ENCODE results near the gene SERTAD2.

Gene SERTAD2

DNA sequence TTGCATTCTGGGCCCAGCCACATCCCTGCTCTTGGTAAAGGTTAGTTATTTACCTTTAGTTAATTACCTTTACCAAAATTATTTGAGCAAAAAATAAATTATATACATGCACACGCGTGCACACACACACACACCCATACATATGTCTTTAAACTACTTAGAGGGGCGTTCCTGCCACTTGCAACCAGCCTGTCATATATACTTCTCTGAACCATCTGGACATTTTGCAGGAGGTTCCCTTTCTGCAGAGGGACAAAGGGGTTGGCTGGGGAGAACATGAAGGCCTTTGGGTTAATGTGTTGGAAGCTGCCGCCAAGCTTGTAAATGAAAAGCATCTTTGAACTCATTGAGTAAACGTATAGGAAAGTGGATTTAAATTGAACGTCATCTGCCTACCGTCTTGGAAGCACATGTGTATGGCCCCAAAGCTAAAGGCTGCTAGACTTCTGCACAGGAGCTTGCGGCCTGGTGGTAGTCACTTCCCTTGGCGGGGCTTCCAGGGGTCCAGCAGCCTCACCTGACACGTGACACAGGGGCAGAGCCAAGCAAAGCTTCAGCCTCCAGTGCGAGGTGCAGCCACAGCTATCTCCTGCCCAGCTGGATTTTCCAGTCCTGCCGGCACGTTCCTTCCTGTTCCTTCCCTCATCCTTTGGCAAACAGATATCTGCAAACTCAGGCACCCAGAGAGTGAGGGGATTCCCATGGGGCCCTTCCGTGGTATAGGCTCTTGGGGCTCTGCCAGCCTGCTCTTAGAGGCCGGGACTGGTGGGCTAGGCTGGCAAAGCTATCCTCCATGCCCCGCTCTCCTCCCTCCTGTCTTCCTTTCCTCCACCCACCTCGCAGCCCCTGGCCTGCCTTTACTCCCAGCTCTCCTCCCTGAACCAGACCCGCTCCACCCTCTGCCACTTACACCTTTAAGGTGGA is 46.1 kb downstream of the SERTAD2 start:
- no peak for DNase-seq (ENCODE audit: low read depth)

DNA sequence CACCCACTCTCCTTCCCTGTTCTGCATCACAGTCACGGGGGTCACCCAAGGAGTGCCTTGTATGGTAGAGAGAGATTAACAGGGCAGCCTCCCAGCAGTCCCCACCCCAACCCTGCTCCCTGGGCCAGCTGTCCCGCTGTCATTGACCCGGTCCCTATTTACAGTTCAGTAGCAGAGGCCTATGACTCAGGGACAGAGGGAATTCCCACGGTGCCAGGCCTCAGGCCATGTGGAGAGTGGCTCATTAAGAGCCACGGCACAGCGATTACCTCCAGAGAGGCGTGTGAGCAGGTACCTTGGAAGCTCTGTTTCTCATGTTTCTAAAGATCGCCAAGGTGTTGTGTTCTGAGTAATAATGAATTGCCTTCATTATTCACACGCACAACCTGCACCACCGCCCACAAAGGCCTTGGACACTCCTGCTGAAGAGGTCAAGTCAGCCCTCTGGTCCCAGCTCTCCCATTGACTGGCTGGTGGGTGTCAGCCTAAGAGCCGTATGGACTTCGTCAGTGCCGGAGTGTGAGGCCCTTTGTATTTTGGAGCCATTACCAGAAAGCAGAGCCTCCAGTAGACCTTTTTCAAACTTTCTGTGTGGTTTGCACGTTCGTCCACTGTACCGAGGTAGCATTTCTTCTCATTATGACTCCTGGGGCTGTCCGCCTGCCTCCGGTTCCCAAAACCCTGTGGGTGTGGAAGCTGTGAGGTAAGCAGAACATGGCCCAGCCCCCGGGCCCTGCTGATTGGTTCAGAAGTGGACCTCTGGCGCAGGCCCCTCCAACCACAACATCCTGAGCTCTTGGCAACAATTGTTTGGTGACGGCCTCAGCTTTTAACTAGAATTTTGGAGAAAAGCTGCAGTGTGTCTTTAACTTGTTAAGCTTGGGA is 47.0 kb downstream of the SERTAD2 start:
- no peak for DNase-seq (ENCODE audit: low read depth)

DNA sequence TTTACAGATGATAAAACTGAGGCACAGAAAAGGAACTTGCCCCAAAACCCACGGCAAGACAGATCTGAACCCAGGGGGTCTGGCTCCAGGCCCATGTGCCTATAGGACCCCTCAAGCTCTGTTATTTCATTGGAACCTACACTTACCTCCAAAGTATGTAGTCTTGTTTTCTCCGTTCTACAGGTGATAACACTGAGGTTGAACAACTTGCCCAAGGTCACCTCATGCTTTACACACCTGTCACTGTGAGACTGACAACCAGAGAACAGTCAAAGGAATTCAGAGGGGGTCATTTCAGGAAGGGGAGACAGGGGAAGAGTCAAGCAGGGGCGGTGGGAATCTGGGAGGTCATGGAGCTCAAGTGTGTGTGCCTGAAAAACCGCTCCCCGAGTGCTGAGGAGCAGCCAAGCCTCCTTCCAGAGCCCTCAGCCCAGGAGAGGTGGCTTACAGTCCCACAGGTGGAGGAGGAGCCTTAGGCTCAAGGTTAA is 47.7 kb downstream of the SERTAD2 start:
- no peak for DNase-seq (ENCODE audit: low read depth)

DNA sequence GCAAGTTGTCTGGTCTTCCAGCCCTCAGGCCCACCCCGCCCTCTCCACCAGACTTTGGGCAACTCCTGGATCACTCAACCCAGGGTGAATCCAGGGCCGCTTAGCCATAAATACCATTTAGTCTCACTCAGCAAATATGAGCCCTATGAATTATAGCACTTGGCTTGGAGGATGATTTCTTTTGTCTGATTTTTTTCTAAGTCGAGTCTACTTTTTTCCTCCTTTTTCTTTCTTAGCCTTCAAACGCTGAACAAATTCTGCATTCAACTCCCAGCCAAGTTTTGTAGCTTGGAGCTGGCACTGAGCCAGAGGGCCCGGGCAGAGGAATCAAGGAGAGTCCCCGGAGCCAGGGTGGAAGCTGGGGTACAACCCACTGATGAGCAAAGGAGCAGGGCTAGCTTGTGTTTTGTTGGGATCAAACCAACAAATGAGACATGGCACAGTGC is 48.7 kb downstream of the SERTAD2 start:
- no peak for DNase-seq (ENCODE audit: low read depth)

DNA sequence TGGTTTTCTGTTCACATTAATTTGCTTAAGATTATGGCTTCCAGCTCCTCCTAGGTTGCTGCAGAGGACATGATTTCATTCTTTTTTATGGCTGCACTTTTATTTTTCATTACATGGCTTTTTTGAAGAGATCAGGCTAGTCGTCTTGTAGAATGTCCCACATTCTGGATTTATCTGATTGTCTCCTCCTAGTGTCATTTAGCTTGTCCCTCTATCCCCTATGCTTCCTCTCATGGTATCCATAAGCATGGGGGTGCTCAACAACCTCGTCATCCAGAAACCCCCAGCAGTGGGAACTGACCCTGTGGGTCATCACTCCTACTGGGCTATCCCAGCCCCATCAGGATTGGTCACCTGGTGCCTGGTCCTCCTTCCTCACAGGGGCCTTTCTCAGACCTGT is 49.6 kb downstream of the SERTAD2 start:
- no peak for DNase-seq (ENCODE audit: low read depth)

DNA sequence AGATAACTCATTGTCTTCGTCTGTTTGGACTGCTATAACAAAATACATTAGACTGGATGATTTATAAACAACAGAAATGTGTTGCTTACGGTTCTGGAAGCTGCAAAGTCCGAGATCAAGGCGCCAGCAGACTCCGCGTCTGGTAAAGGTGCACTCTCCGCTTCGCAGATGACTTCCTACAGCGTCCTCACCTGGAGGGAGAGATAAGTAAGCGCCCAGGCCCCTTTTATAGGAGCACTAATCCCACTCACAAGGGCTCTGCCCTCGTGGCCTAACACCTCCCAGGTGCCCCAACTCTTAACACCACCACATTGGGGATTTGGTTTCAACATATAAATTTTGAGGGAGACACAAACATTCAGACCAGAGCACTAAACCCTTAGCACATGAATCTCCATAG is 51.3 kb downstream of the SERTAD2 start:
- no peak for DNase-seq (ENCODE audit: low read depth)

DNA sequence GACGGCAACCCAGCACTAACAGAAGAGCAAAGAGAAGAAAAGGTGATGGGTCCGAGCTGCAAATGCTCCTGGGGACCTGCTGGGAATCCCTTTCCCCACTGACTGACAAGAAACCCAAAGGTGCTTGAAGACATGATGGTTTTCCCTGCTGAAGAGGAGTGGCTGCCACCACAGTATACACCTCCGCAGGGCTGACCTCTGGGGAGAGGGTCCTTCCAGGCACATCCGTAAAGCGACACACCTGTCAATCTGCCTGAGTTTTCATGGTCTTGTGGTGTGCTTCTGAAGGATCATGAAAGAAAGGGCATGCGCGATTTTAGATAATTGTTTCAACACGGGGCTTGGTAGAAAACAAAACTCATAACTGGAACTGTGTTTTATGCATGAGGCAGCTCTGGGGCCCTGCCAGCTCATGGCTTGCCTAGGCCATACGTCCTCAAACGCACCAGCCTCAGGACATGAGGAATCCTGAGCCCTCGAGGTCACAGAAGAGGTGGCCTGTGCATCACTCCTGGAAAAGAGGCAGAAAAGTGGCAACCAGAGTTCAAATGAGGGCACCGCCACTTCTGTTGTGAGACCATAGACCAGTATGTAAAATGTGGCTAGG is 51.8 kb downstream of the SERTAD2 start:
- no peak for DNase-seq (ENCODE audit: low read depth)

DNA sequence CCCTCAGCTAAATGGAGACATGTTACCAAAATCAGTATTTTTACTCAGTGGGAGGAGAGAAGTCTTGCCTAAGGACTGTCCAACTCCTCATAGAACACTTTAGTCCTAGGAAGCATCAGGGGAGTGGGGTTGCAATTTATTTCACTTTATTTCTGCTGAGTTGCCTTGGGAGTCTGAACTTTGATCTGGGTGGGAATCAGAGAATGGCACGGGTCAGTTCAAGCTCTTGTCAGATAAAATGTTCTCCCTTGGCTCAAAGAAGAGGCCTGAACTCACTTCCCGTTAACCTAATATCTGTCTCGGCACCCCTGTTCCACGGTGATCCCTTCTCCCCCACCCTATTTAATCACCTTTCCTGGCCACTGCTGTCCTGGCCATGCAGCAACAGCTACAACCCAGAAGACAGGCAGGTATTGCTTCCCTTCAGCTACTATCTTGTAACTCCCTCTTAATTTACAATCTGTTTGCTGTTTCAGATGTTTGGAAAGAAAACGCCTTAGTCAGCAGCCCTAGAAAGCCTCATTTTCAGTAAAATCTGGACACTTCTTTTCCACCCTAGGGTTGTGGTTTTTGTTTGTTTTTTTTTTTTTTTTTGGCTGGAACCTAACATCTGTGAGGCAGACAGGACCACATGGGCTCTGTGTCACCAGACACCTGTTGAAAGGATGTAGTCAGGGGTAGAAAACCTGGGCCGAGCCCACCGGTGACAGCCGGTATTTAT is 52.5 kb downstream of the SERTAD2 start:
- DNase-seq (ENCODE audit: low read depth), result no peak

DNA sequence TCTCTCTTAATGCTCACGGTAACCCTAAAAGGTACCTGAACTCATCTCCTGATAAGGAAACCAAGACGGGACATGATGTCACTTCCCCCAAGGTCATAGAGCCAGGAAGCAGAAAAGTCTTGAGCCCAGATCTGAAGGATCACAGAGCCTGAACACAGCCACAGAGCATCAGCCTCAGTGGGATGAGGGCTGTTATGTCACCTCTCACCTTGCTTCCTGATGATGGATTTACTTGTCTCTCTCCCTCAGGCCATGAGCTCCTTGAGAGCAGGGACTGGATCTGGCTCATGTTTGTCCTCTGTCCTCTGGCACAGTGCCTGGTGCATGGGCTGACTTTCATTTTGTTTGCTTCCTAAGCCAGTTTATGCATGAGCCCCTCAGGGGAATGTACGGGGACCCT is 54.2 kb downstream of the SERTAD2 start:
- DNase-seq (ENCODE audit: low read depth), result no peak

DNA sequence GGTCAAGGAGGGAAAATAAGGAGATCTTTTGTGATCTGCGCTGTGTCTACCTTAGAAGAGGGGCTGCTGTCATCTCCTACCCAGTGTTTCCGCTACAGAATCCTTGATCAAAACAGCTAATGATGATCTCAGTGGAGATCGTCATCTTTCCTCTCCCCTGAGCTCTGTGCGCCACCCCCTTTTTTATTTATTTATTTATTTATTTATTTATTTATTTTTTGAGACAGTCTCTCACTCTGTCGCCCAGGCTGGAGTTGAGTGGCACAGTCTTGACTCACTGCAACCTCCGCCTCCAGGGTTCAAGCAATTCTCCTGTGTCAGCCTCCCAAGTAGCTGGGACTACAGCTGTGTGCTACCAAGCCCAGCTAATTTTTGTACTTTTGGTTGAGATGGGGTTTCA is 55.5 kb downstream of the SERTAD2 start:
- DNase-seq (ENCODE audit: low read depth), result no peak

DNA sequence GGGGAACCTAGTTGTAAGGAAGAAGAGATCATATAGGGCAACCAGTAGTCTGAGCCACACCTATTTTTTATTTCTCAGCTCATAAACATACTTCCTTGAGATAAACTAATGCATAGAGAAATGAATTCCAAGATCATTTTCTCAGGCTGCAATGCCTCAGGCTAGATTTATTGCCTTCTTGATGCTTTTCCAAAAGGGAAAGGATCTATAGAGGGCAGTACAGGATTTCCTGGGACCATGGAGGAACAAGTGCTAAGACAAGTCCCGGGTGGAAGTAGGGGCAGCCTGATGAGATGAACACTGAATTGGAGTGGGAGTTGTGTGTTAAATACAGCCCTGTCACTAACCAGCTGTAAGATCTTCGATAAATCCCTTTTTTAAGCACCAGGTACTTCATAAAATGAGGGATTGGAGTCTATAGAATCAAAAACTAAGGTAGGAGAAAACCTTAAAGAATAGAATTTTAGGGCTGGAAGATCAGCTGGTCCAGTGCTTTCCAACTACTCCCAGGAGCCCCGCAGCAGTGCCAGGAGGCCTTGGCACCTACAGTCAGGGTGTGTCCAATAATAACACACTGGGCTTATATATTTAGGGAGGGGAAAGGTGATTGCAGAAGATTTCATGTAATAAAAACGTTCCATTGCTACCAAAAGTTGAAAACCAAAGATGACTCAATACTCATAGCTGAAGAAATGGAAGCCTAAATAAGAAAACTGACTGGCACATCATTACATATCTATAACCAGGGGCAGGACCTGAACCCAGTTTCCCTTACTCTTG is 58.1 kb downstream of the SERTAD2 start:
- no peak for DNase-seq (ENCODE audit: low read depth)

DNA sequence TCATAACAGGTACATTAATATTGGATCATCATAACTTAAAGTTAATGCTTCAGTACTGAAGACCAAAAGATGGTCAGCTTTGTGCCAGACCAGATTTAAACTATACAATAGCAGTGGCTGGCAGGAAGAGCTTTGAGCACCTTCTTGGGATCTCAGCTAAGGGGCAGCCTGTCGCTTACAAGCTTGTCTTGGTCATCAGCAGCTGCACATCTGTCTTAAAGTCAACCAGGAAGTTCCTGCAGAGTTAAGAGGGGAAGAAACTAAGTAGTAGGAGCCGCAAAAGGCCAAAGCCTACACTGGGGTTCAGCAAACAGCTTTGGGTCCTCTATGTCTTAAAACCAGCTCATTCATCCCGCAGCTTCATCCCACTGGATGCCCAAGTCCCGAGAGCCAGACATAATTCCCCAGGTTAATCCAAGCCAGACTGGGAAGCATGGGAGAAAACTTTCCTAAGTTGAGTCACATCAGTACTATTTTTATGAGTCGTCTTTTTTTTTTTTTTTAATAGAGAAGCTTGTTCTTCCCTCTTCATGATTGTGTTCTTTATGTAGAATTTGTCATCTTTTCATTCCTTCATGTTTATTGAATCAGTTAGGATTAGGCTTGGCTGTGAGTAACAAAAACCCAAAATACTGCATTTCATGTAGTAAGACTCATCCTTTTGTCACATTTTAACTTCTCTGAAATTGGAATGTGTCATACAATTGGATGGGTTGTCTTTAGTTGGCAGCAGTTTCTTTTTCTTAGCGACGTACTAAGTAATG is 59.3 kb downstream of the SERTAD2 start:
- no peak for DNase-seq (ENCODE audit: low read depth)

DNA sequence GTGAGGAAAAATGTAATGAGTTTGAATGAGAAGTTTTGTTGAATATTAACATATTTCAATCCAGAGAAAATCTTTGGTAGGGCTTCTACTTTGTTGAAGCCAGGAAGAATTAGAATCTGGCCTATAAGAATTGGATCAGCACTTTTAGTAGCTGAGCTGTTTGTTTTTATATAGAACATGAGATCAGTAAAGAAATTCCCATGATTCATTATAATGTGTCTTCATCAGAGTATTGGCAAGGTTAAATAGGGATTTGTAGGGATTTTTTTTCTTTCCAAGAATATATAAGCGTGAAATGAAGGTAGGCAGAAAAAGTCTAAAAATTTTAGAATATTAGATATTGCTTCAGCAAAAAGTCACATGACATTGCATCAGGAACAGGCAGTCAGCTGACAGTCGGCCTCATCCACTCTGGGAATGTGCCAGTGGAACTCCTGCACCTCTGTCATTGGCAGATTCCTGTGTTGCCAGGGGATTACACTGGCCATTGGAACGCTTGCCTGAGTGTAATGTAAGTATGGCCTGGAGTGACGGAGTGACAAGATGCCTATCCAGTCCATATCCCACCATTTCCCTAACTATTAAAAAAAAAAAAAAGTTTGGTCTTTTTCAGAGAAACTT is 60.6 kb downstream of the SERTAD2 start:
- DNase-seq (ENCODE audit: low read depth), result no peak

DNA sequence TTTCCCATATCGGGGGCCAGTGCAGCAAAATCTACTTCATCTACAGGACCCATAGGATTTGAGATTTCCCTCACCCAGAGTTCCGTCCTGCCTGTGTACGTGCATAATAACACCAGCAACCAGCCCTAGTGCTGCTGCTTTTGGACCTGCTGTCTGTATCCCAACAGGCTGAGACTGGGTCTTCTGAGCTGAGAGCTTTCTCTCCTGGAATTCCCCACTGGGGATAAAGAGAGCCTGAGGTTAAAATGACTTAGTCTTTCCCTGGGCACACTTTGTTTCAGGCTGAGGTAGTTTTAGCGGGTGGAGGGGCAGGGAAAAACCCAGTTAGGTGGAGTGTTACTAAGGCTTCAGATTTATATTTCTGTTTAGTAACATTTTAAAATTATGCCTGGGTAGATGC is 62.5 kb downstream of the SERTAD2 start:
- no peak for DNase-seq (ENCODE audit: low read depth)

DNA sequence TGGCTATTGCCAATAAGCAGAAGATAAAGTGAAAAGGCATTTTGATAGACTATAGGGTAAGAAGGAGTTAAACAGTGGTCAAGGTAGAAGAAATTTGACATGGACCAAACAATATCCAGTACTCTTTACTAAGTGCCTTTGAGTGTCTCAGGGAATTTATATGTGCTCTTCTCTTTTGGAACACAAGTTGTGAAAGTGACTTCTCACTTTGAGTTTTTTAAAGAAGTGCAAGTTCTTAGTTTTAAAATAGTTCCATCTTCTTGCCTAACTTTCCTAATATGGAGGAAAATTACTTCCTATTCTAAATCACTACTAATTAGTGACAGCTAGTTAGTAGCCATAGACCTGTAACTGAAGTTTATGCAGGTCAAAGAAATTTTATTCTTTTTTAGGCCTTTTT is 66.2 kb downstream of the SERTAD2 start:
- no peak for DNase-seq (ENCODE audit: low read depth)

DNA sequence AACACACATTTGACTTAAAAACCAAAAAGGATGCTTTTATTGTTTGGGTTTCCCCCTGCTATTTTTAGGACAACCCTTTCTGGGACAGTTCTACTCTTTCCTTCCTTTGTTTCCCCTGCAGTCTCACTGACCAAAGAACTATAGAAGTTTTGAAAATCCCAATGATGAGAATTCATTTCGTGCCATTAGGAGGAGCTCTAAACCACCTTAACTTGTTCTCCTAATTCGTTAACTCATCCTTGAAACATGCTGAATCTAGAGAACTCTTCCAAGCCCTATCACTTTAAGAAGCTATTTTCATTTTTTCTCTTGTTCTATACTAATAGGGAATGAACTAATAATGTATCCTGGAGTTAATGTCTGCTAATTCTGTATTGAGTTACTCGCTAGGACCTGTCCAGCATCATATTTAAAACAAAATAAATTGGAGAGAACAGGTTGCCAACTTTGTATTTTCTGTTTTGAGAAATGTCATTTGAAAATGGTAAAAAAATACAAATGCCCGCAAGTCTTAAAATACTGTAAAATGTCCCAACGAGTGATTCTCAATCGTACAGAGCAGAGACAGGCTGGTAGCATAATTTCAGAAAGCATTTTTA is 66.7 kb downstream of the SERTAD2 start:
- no peak for DNase-seq (ENCODE audit: low read depth)

DNA sequence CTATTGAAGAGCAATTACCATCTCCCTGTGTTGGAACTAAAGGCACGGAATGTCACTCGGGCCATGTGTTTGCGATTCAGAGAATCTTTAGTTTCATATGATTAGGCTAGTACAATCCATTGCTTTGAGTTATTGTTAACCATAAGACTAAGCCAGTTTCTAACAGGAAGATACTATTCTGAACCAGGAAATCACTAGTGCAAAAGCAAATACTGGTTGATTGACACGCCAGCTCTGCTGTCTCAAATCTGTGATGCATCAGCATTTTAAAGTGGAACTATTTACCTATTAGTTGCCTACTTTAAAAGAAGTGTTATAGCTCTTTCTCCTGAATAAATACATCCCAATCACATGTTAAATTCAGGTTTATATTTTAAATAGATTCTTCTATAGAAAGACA is 67.7 kb downstream of the SERTAD2 start:
- DNase-seq (ENCODE audit: low read depth), result no peak

DNA sequence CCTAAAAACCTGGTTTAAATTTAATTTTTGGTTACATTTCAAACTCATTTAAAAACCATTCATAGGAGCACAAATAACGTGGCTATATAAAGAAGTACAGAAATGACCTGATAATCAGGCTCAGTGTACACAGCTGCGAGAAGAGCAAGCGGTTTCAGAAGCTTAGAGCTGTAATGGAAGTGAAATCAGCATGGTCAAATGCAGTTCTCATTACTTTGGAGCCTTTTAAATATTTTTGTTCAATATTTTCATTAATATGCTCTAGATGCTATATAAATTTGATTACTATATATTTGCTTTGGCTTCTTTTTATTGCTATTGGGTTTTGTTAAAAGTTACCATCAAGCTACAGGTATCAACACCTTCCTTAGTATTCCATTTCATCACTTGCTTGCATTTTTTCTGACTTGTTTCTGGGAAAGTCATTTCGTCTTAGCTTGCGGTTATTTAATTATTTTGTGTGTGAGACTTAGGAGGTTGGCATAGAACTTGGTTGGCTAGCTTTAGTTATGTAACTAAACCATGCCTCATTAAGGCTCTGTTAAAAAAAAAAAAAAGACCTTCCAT is 70.9 kb downstream of the SERTAD2 start:
- DNase-seq (ENCODE audit: low read depth), result no peak

All from non-pigmented ciliary epithelial cell (primary cell).